ENCODE data around the gene IGFALS.

Gene IGFALS

GRCh38 chr16:1758923-1759322, 34.6 kb downstream of the IGFALS start:
- TF ChIP-seq CTCF (IDR thresholded peaks at IDR 0.05; ENCODE audit: insufficient read depth, low read depth, low read length, missing control alignments), result no peak
- no peak overlapping the region for H3K4me3 ChIP-seq (ENCODE audit: low read depth, low read length)
- no peak for DNase-seq (ENCODE audit: low read depth)

DNA sequence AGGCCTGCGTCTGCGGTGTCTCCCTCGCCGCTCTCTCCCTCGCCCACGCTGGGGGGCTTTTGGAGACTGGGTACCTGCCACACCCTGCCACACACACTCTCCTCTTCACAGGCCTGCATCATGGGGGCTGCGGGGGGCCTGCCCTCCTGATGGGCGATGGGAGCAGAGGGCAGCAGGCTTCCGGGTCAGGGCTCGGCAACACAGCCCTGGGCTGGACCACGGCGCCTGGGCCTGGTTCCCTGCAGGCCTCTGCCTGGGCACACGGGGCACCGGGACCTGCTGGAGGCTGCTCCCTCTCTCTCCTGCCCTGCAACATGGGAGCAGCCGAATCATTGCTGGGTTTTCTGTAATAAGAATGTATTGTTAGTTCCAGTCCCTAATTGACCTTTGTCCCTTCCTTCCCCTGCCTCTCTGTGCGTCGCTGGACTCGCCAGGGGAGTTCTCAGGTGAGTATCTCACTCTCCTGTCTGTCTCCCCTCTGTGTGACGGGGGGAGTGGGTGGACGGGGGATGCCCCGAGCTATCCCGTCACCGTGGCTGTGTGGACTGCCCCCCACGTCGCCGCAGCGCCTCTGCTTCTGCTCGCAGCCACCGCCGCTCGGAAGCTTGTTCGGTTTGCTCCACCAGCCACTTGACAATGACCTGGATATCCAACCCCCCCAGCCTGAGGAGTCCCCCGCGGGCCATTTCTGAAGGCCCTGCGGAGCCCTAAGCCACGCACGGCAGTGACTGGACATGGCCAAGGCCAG, 35.6 kb downstream of the IGFALS start:
- DNase-seq (ENCODE audit: low read depth), result no peak
- H3K4me3 ChIP-seq (ENCODE audit: low read depth, low read length), result no peak overlapping the region
- TF ChIP-seq CTCF (IDR thresholded peaks at IDR 0.05; ENCODE audit: insufficient read depth, low read depth, low read length, missing control alignments), result no peak

DNA sequence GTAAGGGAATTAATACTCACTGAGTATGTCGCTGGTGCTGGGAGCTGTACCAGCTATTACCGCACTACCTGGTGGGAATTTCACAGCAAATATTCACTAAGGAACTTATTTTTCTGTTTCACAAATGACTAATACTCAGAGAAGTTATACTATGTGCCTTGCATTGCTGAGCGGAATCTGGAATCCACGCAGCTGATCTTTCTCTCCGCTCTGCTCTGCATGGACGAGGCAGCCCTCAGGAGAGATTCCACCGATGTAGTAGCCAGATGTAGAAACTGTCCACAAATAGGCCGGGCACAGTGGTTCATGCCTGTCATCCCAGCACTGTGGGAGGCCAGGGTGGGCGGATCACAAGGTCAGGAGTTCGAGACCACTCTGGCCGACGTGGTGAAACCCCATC, 39.3 kb downstream of the IGFALS start:
- no peak for TF ChIP-seq CTCF (IDR thresholded peaks at IDR 0.05; ENCODE audit: insufficient read depth, low read depth, low read length, missing control alignments)
- no peak overlapping the region for H3K4me3 ChIP-seq (ENCODE audit: low read depth, low read length)
- no peak for DNase-seq (ENCODE audit: low read depth)

DNA sequence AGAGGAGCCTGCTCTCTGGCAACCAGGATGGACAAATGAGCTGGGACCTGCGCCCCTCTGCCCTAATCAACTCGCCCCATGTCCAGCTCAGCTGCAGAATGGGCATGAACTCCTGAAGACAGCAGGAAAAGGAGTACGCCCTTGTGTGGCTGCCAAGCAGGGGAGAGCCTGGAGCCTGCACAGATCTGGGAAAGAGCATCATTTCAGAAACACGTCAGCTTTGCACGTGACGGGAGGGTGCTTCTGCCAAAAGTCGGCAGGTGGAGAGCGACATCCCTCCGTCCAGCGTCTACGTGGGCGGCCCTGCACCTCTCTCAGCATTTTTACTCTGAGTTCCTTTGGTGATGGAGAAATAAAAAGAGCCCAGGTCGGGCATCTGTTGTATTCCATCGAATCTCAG, 40.7 kb downstream of the IGFALS start:
- no peak for TF ChIP-seq CTCF (IDR thresholded peaks at IDR 0.05; ENCODE audit: insufficient read depth, low read depth, low read length, missing control alignments)
- DNase-seq (ENCODE audit: low read depth), result no peak
- H3K4me3 ChIP-seq (ENCODE audit: low read depth, low read length), result no peak overlapping the region

GRCh38 chr16:1751946-1752345, 41.6 kb downstream of the IGFALS start:
- TF ChIP-seq CTCF (IDR thresholded peaks at IDR 0.05; ENCODE audit: insufficient read depth, low read depth, low read length, missing control alignments), result no peak
- no peak overlapping the region for H3K4me3 ChIP-seq (ENCODE audit: low read depth, low read length)
- no peak for DNase-seq (ENCODE audit: low read depth)

- H3K4me3 ChIP-seq (ENCODE audit: low read depth, low read length), result no peak overlapping the region
- no peak for TF ChIP-seq CTCF (IDR thresholded peaks at IDR 0.05; ENCODE audit: insufficient read depth, low read depth, low read length, missing control alignments)
- no peak for DNase-seq (ENCODE audit: low read depth)
Observed at GRCh38 chr16:1749152-1750117, 44.1 kb downstream of the IGFALS start.
